ENCODE data around the gene MGAT4A. TPM values are rescaled to one million over a fixed set of nuclear protein-coding genes. Genes with fewer than 3 reads are reported as not detected.

MGAT4A gene
- total and polyA plus RNA-seq, 8 donors = 14.1 to 72.1 (median 56.7) TPM

DNA sequence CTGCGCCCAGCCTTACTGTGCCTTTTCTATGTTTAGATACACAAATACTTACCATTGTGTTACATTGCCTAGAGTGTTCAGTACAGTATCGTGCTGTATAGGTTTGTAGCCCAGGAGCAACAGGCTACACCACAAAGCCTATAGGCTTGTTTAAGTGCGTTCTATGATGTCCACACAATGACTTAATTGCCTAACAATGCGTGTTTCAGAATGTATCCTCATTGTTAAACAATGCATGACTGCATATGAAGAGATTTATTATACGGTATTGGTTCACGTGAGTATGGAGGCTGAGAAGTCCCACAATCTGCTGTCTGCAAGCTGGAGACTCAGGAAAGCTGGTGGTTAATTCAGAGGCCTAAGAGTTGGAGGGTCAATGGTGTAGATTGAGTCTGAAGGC, 46.1 kb upstream of the MGAT4A start:
- ATAC-seq = no peak
- no peak for DNase-seq
- 95 to 98% methylated on average over 6 of the region's 6 CpGs for WGBS, 2 donors
- Histone ChIP-seq H3K4me3 (no peak overlapping the region), H3K9me3 (no peaks in the 10 kb centered on the region), H3K27ac (no peak overlapping the region), H3K4me1 (no peaks in the 10 kb centered on the region), H3K27me3 (no peaks in the 10 kb centered on the region), H3K36me3 (no peaks in the 10 kb centered on the region)
- no peak for FAIRE-seq
- intact Hi-C loops (cut with DNase I) = no loop called here
- TF ChIP-seq, protein P1, sequence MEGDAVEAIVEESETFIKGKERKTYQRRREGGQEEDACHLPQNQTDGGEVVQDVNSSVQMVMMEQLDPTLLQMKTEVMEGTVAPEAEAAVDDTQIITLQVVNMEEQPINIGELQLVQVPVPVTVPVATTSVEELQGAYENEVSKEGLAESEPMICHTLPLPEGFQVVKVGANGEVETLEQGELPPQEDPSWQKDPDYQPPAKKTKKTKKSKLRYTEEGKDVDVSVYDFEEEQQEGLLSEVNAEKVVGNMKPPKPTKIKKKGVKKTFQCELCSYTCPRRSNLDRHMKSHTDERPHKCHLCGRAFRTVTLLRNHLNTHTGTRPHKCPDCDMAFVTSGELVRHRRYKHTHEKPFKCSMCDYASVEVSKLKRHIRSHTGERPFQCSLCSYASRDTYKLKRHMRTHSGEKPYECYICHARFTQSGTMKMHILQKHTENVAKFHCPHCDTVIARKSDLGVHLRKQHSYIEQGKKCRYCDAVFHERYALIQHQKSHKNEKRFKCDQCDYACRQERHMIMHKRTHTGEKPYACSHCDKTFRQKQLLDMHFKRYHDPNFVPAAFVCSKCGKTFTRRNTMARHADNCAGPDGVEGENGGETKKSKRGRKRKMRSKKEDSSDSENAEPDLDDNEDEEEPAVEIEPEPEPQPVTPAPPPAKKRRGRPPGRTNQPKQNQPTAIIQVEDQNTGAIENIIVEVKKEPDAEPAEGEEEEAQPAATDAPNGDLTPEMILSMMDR (IDR thresholded peaks at IDR 0.05) = no peak

DNA sequence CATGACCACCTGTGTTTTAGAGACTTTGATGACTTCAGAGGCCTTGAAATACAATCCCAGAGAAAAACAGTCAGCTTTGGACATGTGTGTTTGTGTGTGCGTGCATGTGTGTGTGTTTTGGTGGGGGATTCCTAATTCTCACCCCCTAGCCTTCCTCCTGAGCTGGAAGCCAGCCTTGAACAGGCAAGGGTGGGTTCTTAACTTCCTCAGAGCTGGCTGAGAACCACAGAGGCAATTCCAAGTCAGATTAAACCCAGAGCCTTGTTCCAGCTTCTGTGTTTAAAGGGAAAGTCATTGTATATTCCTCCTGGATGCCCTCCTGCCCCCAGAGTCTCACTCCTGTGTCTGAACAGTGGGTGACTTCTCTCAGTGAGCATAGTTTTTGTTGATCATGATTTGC, 45.2 kb upstream of the MGAT4A start:
- no peak for DNase-seq
- Histone ChIP-seq H3K4me1 (no peaks in the 10 kb centered on the region), H3K4me3 (no peak overlapping the region), H3K27me3 (no peaks in the 10 kb centered on the region), H3K27ac (peak overlapping the region; percentile 23 to 74 (median 66)), H3K36me3 (no peaks in the 10 kb centered on the region), H3K9me3 (no peaks in the 10 kb centered on the region)
- WGBS, 2 donors = 80 to 96% methylated on average over 1 of the region's 1 CpG
- FAIRE-seq = no peak
- intact Hi-C loops (cut with DNase I) = no loop called here
- no peak for ATAC-seq
- TF ChIP-seq, protein P1 (IDR thresholded peaks at IDR 0.05) = no peak

DNA sequence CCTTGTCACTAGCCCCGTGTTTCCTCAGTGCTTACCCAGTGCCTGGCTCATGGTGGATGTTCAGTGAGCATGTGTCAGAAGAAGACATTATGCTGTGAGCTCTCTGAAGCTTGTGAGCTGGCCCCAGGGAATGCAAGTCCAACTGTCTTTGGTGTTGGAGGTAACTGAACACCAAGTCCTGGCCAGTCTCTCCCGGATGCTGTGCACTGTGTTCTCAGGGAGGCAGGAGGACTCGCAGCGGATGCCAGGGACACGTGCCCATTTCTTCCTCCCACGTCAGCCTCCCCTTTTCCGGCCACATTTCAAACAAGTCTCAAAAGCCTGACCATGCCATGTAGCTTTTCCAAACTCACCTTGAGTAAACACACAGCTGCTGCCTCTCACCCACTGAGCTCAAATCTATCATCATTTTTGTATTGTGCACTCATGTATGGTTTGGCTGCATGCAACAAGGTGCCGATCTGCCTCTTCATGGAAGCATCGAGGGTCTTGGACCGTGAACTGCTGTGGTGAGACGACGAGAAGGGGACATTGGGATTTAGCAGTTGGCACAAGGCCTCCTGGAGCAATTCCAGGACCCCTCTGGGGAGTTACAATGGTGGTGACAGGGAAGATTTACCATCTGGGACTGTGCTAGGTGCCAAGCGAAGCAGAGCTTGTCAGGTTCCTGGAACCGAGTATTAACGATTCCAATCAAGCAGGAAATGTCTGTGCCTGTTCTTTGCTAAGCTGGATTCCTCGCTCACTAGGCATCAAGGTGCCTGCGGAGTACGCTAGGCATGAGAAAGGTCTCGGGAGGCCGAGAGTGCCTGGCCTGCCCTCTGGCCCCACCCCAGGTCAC, 44.4 kb upstream of the MGAT4A start:
- peak overlapping the region; percentile 23 to 74 (median 66) for H3K27ac ChIP-seq
- TF ChIP-seq, protein P1 (IDR thresholded peaks at IDR 0.05) = no peak
- 67 to 77% methylated on average over 20 of the region's 20 CpGs for WGBS, 2 donors
- no peak overlapping the region for H3K4me3 ChIP-seq
- peak in 2 of 6 donors; percentile 23 to 41 for DNase-seq
- FAIRE-seq = no peak
- H3K36me3 ChIP-seq = no peaks in the 10 kb centered on the region
- H3K4me1 ChIP-seq = no peaks in the 10 kb centered on the region
- intact Hi-C loops (cut with DNase I) = no loop called here
- ATAC-seq = peak; percentile 54 to 79 (median 55)
- no peaks in the 10 kb centered on the region for H3K27me3 ChIP-seq
- no peaks in the 10 kb centered on the region for H3K9me3 ChIP-seq

DNA sequence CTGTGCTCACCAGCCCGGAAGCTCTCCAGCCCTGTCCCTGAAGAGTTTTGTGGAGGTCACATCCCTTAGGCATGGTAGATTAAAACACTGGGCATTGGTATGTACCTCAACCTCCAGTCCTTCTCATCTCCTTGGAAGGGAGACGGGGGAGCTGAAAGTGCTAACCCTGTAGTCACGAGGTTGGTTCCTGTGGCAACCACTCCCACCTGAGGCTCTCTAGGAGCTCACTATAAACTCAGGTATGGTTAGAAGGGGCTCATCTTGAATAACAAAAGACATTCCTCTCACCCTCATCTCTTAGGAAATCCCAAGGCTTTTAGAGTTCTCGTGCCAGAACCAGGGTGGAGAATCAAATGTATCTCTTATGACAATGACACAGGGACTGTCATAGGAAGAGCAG, 43.0 kb upstream of the MGAT4A start:
- intact Hi-C loops (cut with DNase I) = no loop called here
- no peak for FAIRE-seq
- H3K4me1 ChIP-seq = peaks cover 0 to 10% (median 9%) of the 10 kb centered on the region in 3 donors

More for the DNA sequence above, 43.0 kb upstream of the MGAT4A start:
- no peak for DNase-seq
- Histone ChIP-seq H3K4me3 (no peak overlapping the region), H3K36me3 (no peaks in the 10 kb centered on the region), H3K27ac (no peak overlapping the region), H3K9me3 (no peaks in the 10 kb centered on the region), H3K27me3 (no peaks in the 10 kb centered on the region)
- ATAC-seq = no peak
- WGBS, 2 donors = 96 to 99% methylated on average over 4 of the region's 4 CpGs
- TF ChIP-seq, protein P1 (IDR thresholded peaks at IDR 0.05) = no peak
